Keratinocyte (primary cell): ENCODE data around the gene SH3PXD2B. TPM values are rescaled to one million over a fixed set of nuclear protein-coding genes. Genes with fewer than 3 reads are reported as not detected.
"Not testable (repeated sequence)": the region's sequence is repeated elsewhere in the genome, so short reads cannot be mapped to it uniquely, and the experiment has no call there.

Experiments
- DNase-seq: peaks from one replicate; pipeline ENCODE4 v3.0.0-alpha.2; 2011; ENCODE audit warnings: low read depth, missing footprints, low spot score
- FAIRE-seq: peaks from 2 replicates; lab custom pipeline; 2011; peaks lifted over from hg19 to GRCh38; lab: Jason Lieb, UNC
- H2AFZ ChIP-seq: 2 replicates; pipeline ENCODE4 v1.6.0; 2012; ENCODE audit warnings: low read length, control low read depth, inconsistent platforms; ENCODE audit not compliant: control insufficient read depth
- H3K27ac ChIP-seq: 2 replicates; pipeline ENCODE4 v1.5.1; 2011; ENCODE audit warnings: low read length; ENCODE audit not compliant: control insufficient read depth, insufficient read depth
- H3K27me3 ChIP-seq: 3 replicates; pipeline ENCODE4 v1.6.0; 2011; ENCODE audit warnings: low read length; ENCODE audit not compliant: control insufficient read depth, insufficient read depth; ENCODE audit errors: extremely low read depth
- H3K36me3 ChIP-seq, 2 experiments: 2 replicates in 1 of 2; 3 replicates in 1 of 2; pipeline ENCODE4 v1.5.1; 2011; ENCODE audit warnings: low read length in 2 of 2, mild to moderate bottlenecking in 1 of 2; ENCODE audit not compliant: control insufficient read depth in 2 of 2, insufficient read depth in 2 of 2; ENCODE audit errors: extremely low read depth in 1 of 2
- H3K4me1 ChIP-seq: 3 replicates; pipeline ENCODE4 v1.5.1; 2011; ENCODE audit warnings: low read length; ENCODE audit not compliant: control insufficient read depth, insufficient read depth; ENCODE audit errors: extremely low read depth
- H3K4me2 ChIP-seq: 3 replicates; pipeline ENCODE4 v1.6.0; 2011; ENCODE audit warnings: low read depth, low read length; ENCODE audit not compliant: control insufficient read depth, insufficient read depth; ENCODE audit errors: extremely low read depth
- H3K4me3 ChIP-seq, 3 experiments: fragments of 200-600 bp in 1 of 3; sonication (generic) in 1 of 3; 2 replicates in 2 of 3; 3 replicates in 1 of 3; pipeline ENCODE4 v1.5.1; 2011 to 2016; ENCODE audit warnings: low read length in 3 of 3, mild to moderate bottlenecking in 3 of 3, control low read depth in 2 of 3, inconsistent platforms in 1 of 3, low read depth in 1 of 3, mixed read lengths in 1 of 3, mixed run types in 1 of 3, moderate library complexity in 1 of 3; ENCODE audit not compliant: control insufficient read depth in 2 of 3, insufficient read depth in 2 of 3; ENCODE audit errors: extremely low read depth in 1 of 3
- H3K79me2 ChIP-seq: 2 replicates; pipeline ENCODE4 v1.6.0; 2012; ENCODE audit warnings: low read length; ENCODE audit not compliant: control insufficient read depth, insufficient read depth
- H3K9ac ChIP-seq: 3 replicates; pipeline ENCODE4 v1.6.0; 2011; ENCODE audit warnings: low read length; ENCODE audit not compliant: control insufficient read depth, insufficient read depth; ENCODE audit errors: extremely low read depth
- H3K9me1 ChIP-seq: 3 replicates; pipeline ENCODE4 v1.6.0; 2011; ENCODE audit warnings: low read length; ENCODE audit not compliant: control insufficient read depth, insufficient read depth; ENCODE audit errors: extremely low read depth
- H3K9me3 ChIP-seq: 2 replicates; pipeline ENCODE4 v1.5.1; 2012; ENCODE audit warnings: low read depth, low read length; ENCODE audit not compliant: control insufficient read depth
- H4K20me1 ChIP-seq: 3 replicates; pipeline ENCODE4 v1.6.0; 2011; ENCODE audit warnings: low read length; ENCODE audit not compliant: control insufficient read depth, insufficient read depth; ENCODE audit errors: extremely low read depth
- EZH2 ChIP-seq: IDR thresholded peaks from one replicate; pipeline ENCODE4 v1.6.1; 2012; ENCODE audit warnings: inconsistent platforms, mild to moderate bottlenecking, low read length, moderate library complexity
- dilution Hi-C: fragments of 300-500 bp; cut with MboI; formaldehyde crosslinking; loops from one replicate; pipeline ENCODE4 v1.7.0; 2020; ENCODE audit warnings: low sequenced_read_pairs; ENCODE audit not compliant: extremely low pct_ligation_motif_present
- polyA plus RNA-seq, 5 experiments: library from polyadenylated mRNA; depleted of rRNA in 3 of 5; stranded (reverse) in 3 of 5; stranded (forward) in 1 of 5; unstranded in 1 of 5; fragments of >200 nt; gene quantifications; 1 replicate in 1 of 5; 2 replicates in 3 of 5; 3 replicates in 1 of 5; pipeline versions ENCODE4 v1.2.1 to v1.2.3, GENCODE V29; 2011 to 2012; ENCODE audit warnings: missing spikeins in 2 of 5, low read depth in 1 of 5, low replicate concordance in 1 of 5
- TF ChIP-seq, protein P1 (sequence below), 3 experiments: IDR thresholded peaks in 1 of 3; conservative IDR thresholded peaks in 1 of 3; optimal IDR thresholded peaks in 1 of 3; 2 replicates in 2 of 3; 3 replicates in 1 of 3; pipeline versions ENCODE3 to v1.5.1; 2011; ENCODE audit warnings: low read length in 3 of 3, mild to moderate bottlenecking in 3 of 3, moderate library complexity in 2 of 3, control low read depth in 1 of 3, inconsistent platforms in 1 of 3; ENCODE audit not compliant: insufficient read depth in 2 of 3; ENCODE audit errors: extremely low read depth in 1 of 3

Gene SH3PXD2B
- polyA plus RNA-seq, 1 donor (not counting 4 experiments of a cell fraction or from before 2014, with no cell fraction given): 17.3 TPM

DNA sequence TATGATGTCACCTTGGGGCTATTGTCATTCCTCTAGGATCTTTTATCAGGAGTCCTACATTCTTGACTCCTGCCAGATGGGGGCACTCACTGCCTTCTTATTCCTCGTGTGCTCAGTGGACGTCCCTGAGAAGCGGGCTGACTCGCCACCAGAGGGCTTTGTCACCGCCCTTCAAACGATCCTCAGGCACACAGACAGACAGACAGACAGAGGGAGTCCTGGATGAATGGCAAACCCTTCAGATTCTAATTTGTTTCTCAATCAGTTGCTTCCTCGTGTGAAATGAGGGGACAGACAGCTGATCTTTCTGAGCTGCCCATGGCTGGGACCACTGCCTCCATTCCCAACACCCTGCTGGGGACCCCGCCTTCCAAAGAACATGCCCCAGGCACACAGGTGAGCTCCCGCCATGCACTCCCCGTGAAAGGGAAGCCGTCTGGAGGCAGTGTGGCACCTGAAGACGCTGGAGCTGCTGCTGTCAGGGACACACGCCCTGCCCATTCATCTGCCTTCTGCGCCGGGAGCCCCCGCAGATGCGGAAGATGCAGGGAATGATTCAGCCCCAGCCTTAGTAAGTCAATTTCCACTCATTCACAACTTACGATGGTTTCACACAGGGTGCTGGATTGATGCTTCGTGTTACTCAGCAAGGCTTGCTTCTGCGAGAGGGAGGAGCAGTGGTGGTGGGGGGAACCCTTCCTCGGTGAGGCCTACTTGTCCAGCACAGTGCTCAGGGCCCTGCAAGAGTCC is 24.9 kb upstream of the SH3PXD2B start:
- TF ChIP-seq EZH2: no peak
- TF ChIP-seq, protein P1, sequence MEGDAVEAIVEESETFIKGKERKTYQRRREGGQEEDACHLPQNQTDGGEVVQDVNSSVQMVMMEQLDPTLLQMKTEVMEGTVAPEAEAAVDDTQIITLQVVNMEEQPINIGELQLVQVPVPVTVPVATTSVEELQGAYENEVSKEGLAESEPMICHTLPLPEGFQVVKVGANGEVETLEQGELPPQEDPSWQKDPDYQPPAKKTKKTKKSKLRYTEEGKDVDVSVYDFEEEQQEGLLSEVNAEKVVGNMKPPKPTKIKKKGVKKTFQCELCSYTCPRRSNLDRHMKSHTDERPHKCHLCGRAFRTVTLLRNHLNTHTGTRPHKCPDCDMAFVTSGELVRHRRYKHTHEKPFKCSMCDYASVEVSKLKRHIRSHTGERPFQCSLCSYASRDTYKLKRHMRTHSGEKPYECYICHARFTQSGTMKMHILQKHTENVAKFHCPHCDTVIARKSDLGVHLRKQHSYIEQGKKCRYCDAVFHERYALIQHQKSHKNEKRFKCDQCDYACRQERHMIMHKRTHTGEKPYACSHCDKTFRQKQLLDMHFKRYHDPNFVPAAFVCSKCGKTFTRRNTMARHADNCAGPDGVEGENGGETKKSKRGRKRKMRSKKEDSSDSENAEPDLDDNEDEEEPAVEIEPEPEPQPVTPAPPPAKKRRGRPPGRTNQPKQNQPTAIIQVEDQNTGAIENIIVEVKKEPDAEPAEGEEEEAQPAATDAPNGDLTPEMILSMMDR (optimal IDR thresholded peaks at IDR 0.05 in 1 of 3, IDR thresholded peaks at IDR 0.05 in 1 of 3, conservative IDR thresholded peaks at IDR 0.05 in 1 of 3; ENCODE audit: extremely low read depth in 1 of 3, insufficient read depth in 2 of 3, low read length in 3 of 3): peak; percentile 75 to 93 (median 91)
- H3K9me1 ChIP-seq: no peaks in the 10 kb centered on the region
- no peaks in the 10 kb centered on the region for H4K20me1 ChIP-seq
- H3K9ac ChIP-seq: no peak overlapping the region
- DNase-seq (peak; percentile 53), FAIRE-seq (peak; percentile 91)
- H2AFZ ChIP-seq: no peak overlapping the region
- H3K27me3 ChIP-seq: no peaks in the 10 kb centered on the region
- H3K4me2 ChIP-seq: no peak overlapping the region
- dilution Hi-C loops: loop anchor here (25.0 kb wide), 1 partner anchor 208 kb away; no protein-coding TSS in a partner anchor
- no peaks in the 10 kb centered on the region for H3K36me3 ChIP-seq
- no peaks in the 10 kb centered on the region for H3K79me2 ChIP-seq
- H3K9me3 ChIP-seq: no peaks in the 10 kb centered on the region
- H3K4me3 ChIP-seq: no peak overlapping the region
- no peak overlapping the region for H3K27ac ChIP-seq
- no peaks in the 10 kb centered on the region for H3K4me1 ChIP-seq

DNA sequence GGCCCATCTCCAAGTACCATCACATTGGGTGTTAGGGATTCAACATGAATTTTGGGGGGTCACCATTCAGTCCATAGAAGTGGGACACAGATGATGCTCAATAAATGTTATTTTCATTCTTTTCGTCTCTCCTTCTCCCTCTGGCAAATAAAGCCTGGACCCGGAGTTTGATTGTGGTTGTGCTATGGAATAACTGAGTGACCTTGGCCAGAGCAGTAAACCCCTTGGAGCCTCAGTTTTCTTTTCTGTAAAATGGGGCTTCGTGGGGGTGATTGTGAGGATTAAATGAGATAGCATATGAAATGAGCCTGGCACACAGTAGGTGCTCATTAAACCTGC is 24.3 kb upstream of the SH3PXD2B start:
- not testable (repeated sequence) for H3K27me3 ChIP-seq, H3K4me3 ChIP-seq, H3K9me1 ChIP-seq, H3K9ac ChIP-seq, H3K9me3 ChIP-seq, DNase-seq, H3K4me2 ChIP-seq, H3K36me3 ChIP-seq, H2AFZ ChIP-seq, H3K27ac ChIP-seq, H4K20me1 ChIP-seq, H3K79me2 ChIP-seq, FAIRE-seq, H3K4me1 ChIP-seq
- dilution Hi-C loops: loop anchor here (25.0 kb wide), 1 partner anchor 209 kb away; no protein-coding TSS in a partner anchor
